Activated T-cell treated with anti-CD3 and anti-CD28 coated beads, Interleukin-2, amount 50 U/mL, for 1 hour (primary cell): ENCODE results near the gene SLC10A2.
"Not testable (repeated sequence)": the region's sequence is repeated elsewhere in the genome, so short reads cannot be mapped to it uniquely, and the experiment has no call there.

Source experiments
- DNase-seq: peaks from one replicate; pipeline ENCODE4 v3.0.0-alpha.2; 2020

SLC10A2 gene

GRCh38 chr13:103066079-103066780 is at the start of gene SLC10A2:
Gene SLC10A2, minus strand, starts transcription at chr13:103066417. Its CDS starts 168 bp downstream, at chr13:103066249.
- no peak for DNase-seq

- no peak for DNase-seq
These were observed 41.4 kb upstream of the SLC10A2 start for GRCh38 chr13:103107580-103107979.

- no peak for DNase-seq
These were observed 38.1 kb upstream of the SLC10A2 start for GRCh38 chr13:103104340-103104739.

GRCh38 chr13:103103456-103103855 is 37.2 kb upstream of the SLC10A2 start:
- not testable (repeated sequence) for DNase-seq

- DNase-seq: no peak
These were observed 36.3 kb upstream of the SLC10A2 start for GRCh38 chr13:103102482-103102881.

GRCh38 chr13:103101901-103102300 is 35.7 kb upstream of the SLC10A2 start:
- DNase-seq: no peak

- DNase-seq: no peak
These were observed 35.3 kb upstream of the SLC10A2 start for GRCh38 chr13:103101500-103101899.

GRCh38 chr13:103100830-103101229 is 34.6 kb upstream of the SLC10A2 start:
- DNase-seq: no peak

GRCh38 chr13:103099722-103100293 is 33.6 kb upstream of the SLC10A2 start:
- DNase-seq: no peak

GRCh38 chr13:103098535-103098934 is 32.3 kb upstream of the SLC10A2 start:
- no peak for DNase-seq

- DNase-seq: no peak
These were observed 31.2 kb upstream of the SLC10A2 start for GRCh38 chr13:103097366-103097928.

GRCh38 chr13:103093649-103094048 is 27.4 kb upstream of the SLC10A2 start:
- DNase-seq: not testable (repeated sequence)

- no peak for DNase-seq
These were observed 21.1 kb upstream of the SLC10A2 start for GRCh38 chr13:103087275-103087674.

- no peak for DNase-seq
These were observed 15.2 kb upstream of the SLC10A2 start for GRCh38 chr13:103081435-103081834.

- no peak for DNase-seq
These were observed 11.9 kb upstream of the SLC10A2 start for GRCh38 chr13:103078158-103078557.

GRCh38 chr13:103068836-103069235 is 2.6 kb upstream of the SLC10A2 start:
- no peak for DNase-seq

GRCh38 chr13:103067751-103068555 is 1.7 kb upstream of the SLC10A2 start:
- no peak for DNase-seq

- no peak for DNase-seq
These were observed 646 bp upstream of the SLC10A2 start for GRCh38 chr13:103066781-103067345.

GRCh38 chr13:103063376-103063775 is 2.8 kb downstream of the SLC10A2 start:
- no peak for DNase-seq

- no peak for DNase-seq
These were observed 4.1 kb downstream of the SLC10A2 start for GRCh38 chr13:103062079-103062478.

- no peak for DNase-seq
These were observed 10.2 kb downstream of the SLC10A2 start for GRCh38 chr13:103056008-103056407.

- no peak for DNase-seq
These were observed 11.1 kb downstream of the SLC10A2 start for GRCh38 chr13:103055166-103055565.

- no peak for DNase-seq
These were observed 19.5 kb downstream of the SLC10A2 start for GRCh38 chr13:103046676-103047075.
